Neural progenitor cell (in vitro differentiated cells): ENCODE results near the gene TMPRSS6. TPM values are rescaled to one million over a fixed set of nuclear protein-coding genes. Genes with fewer than 3 reads are reported as not detected.

Experiments used
- DNase-seq: peaks from one replicate; pipeline ENCODE4 v3.0.0-alpha.2; 2016; ENCODE audit warnings: low spot score
- H2AFZ ChIP-seq: fragments of 200-600 bp; sonication (generic); replicated peaks from 2 replicates; pipeline ENCODE4 v1.6.1; 2016; ENCODE audit warnings: antibody characterized with exemption
- H3F3A ChIP-seq: fragments of 200-600 bp; sonication (generic); 2 replicates; pipeline ENCODE4 v1.6.1; 2016; ENCODE audit warnings: antibody characterized with exemption, low read depth
- H3K27ac ChIP-seq: fragments of 200-600 bp; sonication (generic); 2 replicates; pipeline ENCODE4 v1.5.1; 2016; ENCODE audit warnings: mild to moderate bottlenecking
- H3K27me3 ChIP-seq: fragments of 200-600 bp; sonication (generic); 2 replicates; pipeline ENCODE4 v1.6.1; 2016; ENCODE audit warnings: mild to moderate bottlenecking, moderate library complexity
- H3K36me3 ChIP-seq: fragments of 200-600 bp; sonication (generic); 2 replicates; pipeline ENCODE4 v1.5.1; 2016
- H3K4me1 ChIP-seq: fragments of 200-600 bp; sonication (generic); 2 replicates; pipeline ENCODE4 v1.6.1; 2016; ENCODE audit warnings: mixed run types
- H3K4me2 ChIP-seq: fragments of 200-600 bp; sonication (generic); 2 replicates; pipeline ENCODE4 v1.6.1; 2016
- H3K4me3 ChIP-seq: fragments of 200-600 bp; sonication (generic); 2 replicates; pipeline ENCODE4 v1.5.1; 2016
- H3K79me2 ChIP-seq: fragments of 200-600 bp; sonication (generic); 2 replicates; pipeline ENCODE4 v1.6.1; 2016; ENCODE audit warnings: low read depth
- H3K9ac ChIP-seq: fragments of 200-600 bp; sonication (generic); 2 replicates; pipeline ENCODE4 v1.6.1; 2016
- H3K9me3 ChIP-seq: fragments of 200-600 bp; sonication (generic); 2 replicates; pipeline ENCODE4 v1.5.1; 2016; ENCODE audit warnings: low read depth
- H4K20me1 ChIP-seq: fragments of 200-600 bp; sonication (generic); 2 replicates; pipeline ENCODE4 v1.6.1; 2016; ENCODE audit warnings: low read depth
- H3K27ac Mint-ChIP-seq: 3 replicates; pipeline ENCODE4 v1.8.0; 2021; ENCODE audit warnings: mixed read lengths
- H3K27me3 Mint-ChIP-seq: 2 replicates; pipeline ENCODE4 v1.8.0; 2022; ENCODE audit warnings: low read depth, mild to moderate bottlenecking, inconsistent platforms, moderate library complexity, mixed read lengths; ENCODE audit not compliant: insufficient read depth
- H3K36me3 Mint-ChIP-seq: 3 replicates; pipeline ENCODE4 v1.8.0; 2021; ENCODE audit warnings: mixed read lengths
- H3K4me1 Mint-ChIP-seq: 3 replicates; pipeline ENCODE4 v1.8.0; 2021; ENCODE audit warnings: mixed read lengths
- H3K4me3 Mint-ChIP-seq: 3 replicates; pipeline ENCODE4 v1.8.0; 2021; ENCODE audit warnings: mild to moderate bottlenecking, moderate library complexity, mixed read lengths
- H3K9me3 Mint-ChIP-seq: 3 replicates; pipeline ENCODE4 v1.8.0; 2020; ENCODE audit warnings: mixed read lengths
- EZH2 ChIP-seq: fragments of 200-600 bp; sonication (generic); IDR thresholded peaks from 2 replicates; pipeline ENCODE4 v1.6.1; 2017; ENCODE audit warnings: antibody characterized with exemption, mild to moderate bottlenecking, moderate library complexity
- EZH2phosphoT487 ChIP-seq: fragments of 200-600 bp; sonication (generic); IDR thresholded peaks from 2 replicates; pipeline ENCODE4 v1.6.1; 2017; ENCODE audit warnings: antibody characterized with exemption
- total RNA-seq: library from RNA; depleted of rRNA; stranded (reverse); fragments of >200 nt; gene quantifications from 2 replicates; pipeline ENCODE4 v1.2.3, GENCODE V29; 2015; ENCODE audit warnings: low replicate concordance
- TF ChIP-seq, protein P1 (sequence below): fragments of 200-600 bp; sonication (generic); IDR thresholded peaks from 2 replicates; pipeline ENCODE4 v1.5.1; 2017; ENCODE audit warnings: antibody characterized with exemption, mild to moderate bottlenecking

The TMPRSS6 gene
- total RNA-seq, 1 donor from 2014 or later = not detected

- Histone ChIP-seq H3K9me3 (no peaks in the 10 kb centered on the region), H3K36me3 (no peaks in the 10 kb centered on the region), H3K9ac (no peak overlapping the region), H3F3A (no peaks in the 10 kb centered on the region), H3K27me3 (no peaks in the 10 kb centered on the region), H3K79me2 (no peaks in the 10 kb centered on the region), H4K20me1 (no peaks in the 10 kb centered on the region), H3K4me2 (no peak overlapping the region), H3K4me1 (no peaks in the 10 kb centered on the region), H3K27ac (no peak overlapping the region), H2AFZ (no peak overlapping the region), H3K4me3 (no peak overlapping the region)
- Mint-ChIP-seq H3K4me3 (no peak overlapping the region), H3K36me3 (no peaks in the 10 kb centered on the region), H3K27me3 (peaks cover 5% of the 10 kb centered on the region), H3K9me3 (no peaks in the 10 kb centered on the region), H3K27ac (no peak overlapping the region), H3K4me1 (no peaks in the 10 kb centered on the region)
- DNase-seq = no peak
- TF ChIP-seq, protein P1, sequence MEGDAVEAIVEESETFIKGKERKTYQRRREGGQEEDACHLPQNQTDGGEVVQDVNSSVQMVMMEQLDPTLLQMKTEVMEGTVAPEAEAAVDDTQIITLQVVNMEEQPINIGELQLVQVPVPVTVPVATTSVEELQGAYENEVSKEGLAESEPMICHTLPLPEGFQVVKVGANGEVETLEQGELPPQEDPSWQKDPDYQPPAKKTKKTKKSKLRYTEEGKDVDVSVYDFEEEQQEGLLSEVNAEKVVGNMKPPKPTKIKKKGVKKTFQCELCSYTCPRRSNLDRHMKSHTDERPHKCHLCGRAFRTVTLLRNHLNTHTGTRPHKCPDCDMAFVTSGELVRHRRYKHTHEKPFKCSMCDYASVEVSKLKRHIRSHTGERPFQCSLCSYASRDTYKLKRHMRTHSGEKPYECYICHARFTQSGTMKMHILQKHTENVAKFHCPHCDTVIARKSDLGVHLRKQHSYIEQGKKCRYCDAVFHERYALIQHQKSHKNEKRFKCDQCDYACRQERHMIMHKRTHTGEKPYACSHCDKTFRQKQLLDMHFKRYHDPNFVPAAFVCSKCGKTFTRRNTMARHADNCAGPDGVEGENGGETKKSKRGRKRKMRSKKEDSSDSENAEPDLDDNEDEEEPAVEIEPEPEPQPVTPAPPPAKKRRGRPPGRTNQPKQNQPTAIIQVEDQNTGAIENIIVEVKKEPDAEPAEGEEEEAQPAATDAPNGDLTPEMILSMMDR = no peak
- TF ChIP-seq EZH2phosphoT487 (no peak), EZH2 (no peak)
These were observed 25.6 kb downstream of the TMPRSS6 start for GRCh38 chr22:37083914-37084313.

- Mint-ChIP-seq H3K4me1 (peaks cover 3% of the 10 kb centered on the region), H3K4me3 (peak overlapping the region; percentile 14), H3K9me3 (no peaks in the 10 kb centered on the region)
These were observed 27.2 kb downstream of the TMPRSS6 start for GRCh38 chr22:37082251-37082873.

DNA sequence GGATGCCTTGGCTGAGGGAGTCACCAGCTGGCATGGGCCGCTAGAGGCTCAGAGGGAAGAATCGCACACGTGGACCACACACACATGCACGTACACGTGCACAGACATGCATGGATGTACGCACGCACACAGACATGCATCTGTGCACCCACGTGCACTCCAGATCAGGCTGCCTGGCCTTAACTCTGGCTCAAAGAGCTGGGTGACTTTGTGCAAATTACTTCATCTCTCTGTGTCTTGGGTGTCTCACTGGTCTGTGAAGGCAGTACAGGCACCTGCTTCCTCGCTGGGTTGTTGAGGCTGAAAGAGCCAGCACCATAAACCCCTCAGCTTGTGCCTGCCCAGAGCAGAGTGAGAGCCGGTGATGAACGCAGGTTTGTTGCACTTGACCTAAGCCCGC, 28.7 kb downstream of the TMPRSS6 start:
- no peaks in the 10 kb centered on the region for H3K36me3 Mint-ChIP-seq

More at GRCh38 chr22:37082251-37082873, 27.2 kb downstream of the TMPRSS6 start:
- Histone ChIP-seq H3K79me2 (no peaks in the 10 kb centered on the region), H4K20me1 (no peaks in the 10 kb centered on the region), H2AFZ (no peak overlapping the region), H3F3A (no peaks in the 10 kb centered on the region), H3K9ac (no peak overlapping the region), H3K27me3 (peaks cover 8% of the 10 kb centered on the region), H3K9me3 (no peaks in the 10 kb centered on the region), H3K4me2 (no peak overlapping the region), H3K36me3 (no peaks in the 10 kb centered on the region), H3K4me3 (no peak overlapping the region), H3K27ac (no peak overlapping the region), H3K4me1 (no peaks in the 10 kb centered on the region)
- no peak overlapping the region for H3K27ac Mint-ChIP-seq
- DNase-seq = no peak
- no peaks in the 10 kb centered on the region for H3K36me3 Mint-ChIP-seq
- peaks cover 10% of the 10 kb centered on the region for H3K27me3 Mint-ChIP-seq
- TF ChIP-seq, protein P1 = no peak
- no peak for TF ChIP-seq EZH2
- no peak for TF ChIP-seq EZH2phosphoT487

More for the DNA sequence above, 28.7 kb downstream of the TMPRSS6 start:
- Histone ChIP-seq H3K4me3 (no peak overlapping the region), H3K9me3 (no peaks in the 10 kb centered on the region), H3K27ac (no peak overlapping the region), H3K79me2 (no peaks in the 10 kb centered on the region), H3K4me2 (no peak overlapping the region), H3K9ac (no peak overlapping the region), H3F3A (no peaks in the 10 kb centered on the region), H3K27me3 (peaks cover 23% of the 10 kb centered on the region), H2AFZ (no peak overlapping the region), H3K4me1 (no peaks in the 10 kb centered on the region), H4K20me1 (no peaks in the 10 kb centered on the region), H3K36me3 (no peaks in the 10 kb centered on the region)
- no peak overlapping the region for H3K4me3 Mint-ChIP-seq
- peaks cover 3% of the 10 kb centered on the region for H3K4me1 Mint-ChIP-seq
- DNase-seq = no peak
- TF ChIP-seq, protein P1 = no peak
- no peak for TF ChIP-seq EZH2phosphoT487
- no peak for TF ChIP-seq EZH2
- no peaks in the 10 kb centered on the region for H3K9me3 Mint-ChIP-seq
- H3K27ac Mint-ChIP-seq = no peak overlapping the region
- peaks cover 17% of the 10 kb centered on the region for H3K27me3 Mint-ChIP-seq
